IMR-90 (cell line): ENCODE data around the gene ITGAE. TPM values are rescaled to one million over a fixed set of nuclear protein-coding genes. Genes with fewer than 3 reads are reported as not detected.

Experiments used
- ATAC-seq: fragments of 200-7000 bp; cut with Tn5 transposase; 2 replicates; pipeline ENCODE4 v1.9.1; 2020; ENCODE audit warnings: low read depth, mild to moderate bottlenecking, moderate library complexity
- BruUV-seq: library from RNA; stranded (reverse); fragments of 400-500 nt; replicated peaks from 2 replicates; lab custom pipeline; 2021; lab: Mats Ljungman, UMichigan
- CTCF ChIA-PET: fragments of 300-600 bp; formaldehyde crosslinking; extraction: SDS; loops from one replicate; lab custom pipeline; 2021; ENCODE audit warnings: antibody characterized with exemption; lab: Yijun Ruan, JAX
- POLR2A ChIA-PET: fragments of 300-600 bp; sonication (Branson Sonifier 250); formaldehyde crosslinking; loops from one replicate; lab custom pipeline; 2022; ENCODE audit warnings: antibody characterized with exemption; ENCODE audit not compliant: unreplicated experiment; lab: Charles Lee
- DNase-seq: peaks from one replicate; pipeline ENCODE4 v3.0.0; 2013
- H2AFZ ChIP-seq: replicated peaks from 2 replicates; pipeline ENCODE3; 2013; ENCODE audit warnings: low read length, mild to moderate bottlenecking; ENCODE audit not compliant: poor library complexity
- H2AK5ac ChIP-seq: 2 replicates; pipeline ENCODE4 v1.6.1; 2013; ENCODE audit warnings: low read depth, low read length, inconsistent platforms
- H2AK9ac ChIP-seq: replicated peaks from 2 replicates; pipeline ENCODE3; 2013; ENCODE audit warnings: mild to moderate bottlenecking, low read depth, low read length, moderate library complexity; ENCODE audit not compliant: poor library complexity
- H2BK120ac ChIP-seq: 2 replicates; pipeline ENCODE4 v1.6.1; 2013; ENCODE audit warnings: low read depth, low read length, inconsistent platforms
- H2BK15ac ChIP-seq: 3 replicates; pipeline ENCODE4 v1.6.1; 2013; ENCODE audit warnings: low read depth, low read length, inconsistent platforms
- H2BK20ac ChIP-seq: 2 replicates; pipeline ENCODE4 v1.6.1; 2013; ENCODE audit warnings: low read depth, mild to moderate bottlenecking, inconsistent platforms, low read length, moderate library complexity
- H2BK5ac ChIP-seq: 2 replicates; pipeline ENCODE4 v1.6.1; 2013; ENCODE audit warnings: mild to moderate bottlenecking, low read depth, low read length, inconsistent platforms; ENCODE audit not compliant: poor library complexity, severe bottlenecking
- H3K14ac ChIP-seq: replicated peaks from 2 replicates; pipeline ENCODE4 v1.6.1; 2013; ENCODE audit warnings: low read depth, low read length, inconsistent platforms
- H3K18ac ChIP-seq: 2 replicates; pipeline ENCODE4 v1.6.1; 2013; ENCODE audit warnings: low read depth, low read length, control low read depth
- H3K23ac ChIP-seq: 2 replicates; pipeline ENCODE4 v1.6.1; 2013; ENCODE audit warnings: low read depth, low read length, inconsistent platforms
- H3K27ac ChIP-seq: 2 replicates; pipeline ENCODE4 v1.5.1; 2013; ENCODE audit warnings: mild to moderate bottlenecking, control low read depth, low read length; ENCODE audit not compliant: insufficient read depth
- H3K27me3 ChIP-seq: 2 replicates; pipeline ENCODE4 v1.6.1; 2013; ENCODE audit warnings: low read length; ENCODE audit not compliant: control insufficient read depth, insufficient read depth
- H3K36me3 ChIP-seq: 2 replicates; pipeline ENCODE4 v1.6.1; 2013; ENCODE audit warnings: low read length, mixed read lengths; ENCODE audit not compliant: control insufficient read depth, insufficient read depth
- H3K4ac ChIP-seq: 2 replicates; pipeline ENCODE4 v1.6.1; 2013; ENCODE audit warnings: low read depth, low read length, inconsistent platforms
- H3K4me1 ChIP-seq: 2 replicates; pipeline ENCODE4 v1.6.1; 2013; ENCODE audit warnings: low read length, mixed read lengths; ENCODE audit not compliant: control insufficient read depth, insufficient read depth
- H3K4me2 ChIP-seq: 2 replicates; pipeline ENCODE4 v1.6.1; 2013; ENCODE audit warnings: low read depth, mild to moderate bottlenecking, control low read depth, low read length, moderate library complexity
- H3K4me3 ChIP-seq: 2 replicates; pipeline ENCODE4 v1.5.1; 2013; ENCODE audit warnings: low read depth, mild to moderate bottlenecking, control low read depth, low read length, moderate library complexity; ENCODE audit not compliant: insufficient read depth
- H3K56ac ChIP-seq: 2 replicates; pipeline ENCODE4 v1.6.1; 2013; ENCODE audit warnings: low read length, inconsistent platforms; ENCODE audit not compliant: insufficient read depth; ENCODE audit errors: extremely low read depth
- H3K79me1 ChIP-seq, 2 experiments: 2 replicates each; pipeline ENCODE4 v1.6.1; 2013; ENCODE audit warnings: low read length in 2 of 2, inconsistent platforms in 1 of 2, low read depth in 1 of 2
- H3K9ac ChIP-seq: 2 replicates; pipeline ENCODE4 v1.6.1; 2013; ENCODE audit warnings: low read depth, low read length, control low read depth
- H3K9me1 ChIP-seq: 2 replicates; pipeline ENCODE4 v1.6.1; 2013; ENCODE audit warnings: low read length, inconsistent platforms; ENCODE audit not compliant: insufficient read depth
- H3K9me3 ChIP-seq: 2 replicates; pipeline ENCODE4 v1.6.1; 2013; ENCODE audit warnings: low read length; ENCODE audit not compliant: control insufficient read depth, insufficient read depth
- H4K20me1 ChIP-seq: 2 replicates; pipeline ENCODE4 v1.6.1; 2013; ENCODE audit warnings: low read length, inconsistent platforms; ENCODE audit not compliant: insufficient read depth
- H4K5ac ChIP-seq: 2 replicates; pipeline ENCODE4 v1.6.1; 2013; ENCODE audit warnings: mild to moderate bottlenecking, low read depth, low read length, control low read depth
- H4K8ac ChIP-seq, 2 experiments: 2 replicates each; pipeline ENCODE4 v1.6.1; 2013; ENCODE audit warnings: low read depth in 2 of 2, low read length in 2 of 2, control low read depth in 1 of 2, inconsistent platforms in 1 of 2
- H4K91ac ChIP-seq: 2 replicates; pipeline ENCODE4 v1.6.1; 2013; ENCODE audit warnings: low read depth, low read length, inconsistent platforms; ENCODE audit not compliant: insufficient read depth
- MAZ ChIP-seq: IDR thresholded peaks from 2 replicates; pipeline ENCODE4 v1.6.1; 2012; ENCODE audit warnings: low read depth, mild to moderate bottlenecking, low read length, improper control_type of control experiment, moderate library complexity, borderline replicate concordance
- RCOR1 ChIP-seq: IDR thresholded peaks from 2 replicates; pipeline ENCODE4 v1.6.1; 2012; ENCODE audit warnings: mild to moderate bottlenecking, low read length, improper control_type of control experiment; ENCODE audit not compliant: insufficient replicate concordance
- SMC3 ChIP-seq: fragments of 150-350 bp; IDR thresholded peaks from 2 replicates; pipeline ENCODE4 v1.6.1; 2016; ENCODE audit warnings: low read depth, mild to moderate bottlenecking, antibody characterized with exemption, low read length, moderate library complexity
- WGBS, 2 experiments: methylation state at CpG; one replicate each; pipeline versions ENCODE4 v1.1.5 to v1.1.7; 2013; ENCODE audit warnings: missing lambda C conversion rate in 2 of 2; ENCODE audit not compliant: insufficient read length in 1 of 2; ENCODE audit errors: extremely low coverage in 2 of 2; 5-methylcytosine and 5-hydroxymethylcytosine counted together
- dilution Hi-C: fragments of 300-500 bp; cut with HindIII; formaldehyde crosslinking; loops from one replicate; pipeline ENCODE4 v1.14.3; 2018; ENCODE audit warnings: low sequenced_read_pairs; ENCODE audit not compliant: unreplicated experiment
- in situ Hi-C: fragments of 300-500 bp; cut with MboI; formaldehyde crosslinking; loops from 3 replicates; pipeline ENCODE4 v1.14.3; 2019; ENCODE audit warnings: low sequenced_read_pairs, inconsistent platforms, mixed read lengths
- intact Hi-C: fragments of 100-400 bp; cut with micrococcal nuclease; formaldehyde crosslinking; loops from 2 replicates; pipeline ENCODE4 v1.10.0; 2022
- polyA plus RNA-seq, 3 experiments: library from polyadenylated mRNA; depleted of rRNA; stranded (reverse); fragments of >200 nt; gene quantifications; 2 replicates each; pipeline ENCODE4 v1.2.3, GENCODE V29; 2012; ENCODE audit warnings: low replicate concordance in 1 of 3
- total RNA-seq: library from RNA; depleted of rRNA; stranded (reverse); fragments of >200 nt; gene quantifications from 2 replicates; pipeline ENCODE4 v1.2.3, GENCODE V29; 2012

ITGAE gene
- total and polyA plus RNA-seq, 2 of the 4 experiments (the other 2 are of a cell fraction) = 54.1 to 60.8 TPM

DNA sequence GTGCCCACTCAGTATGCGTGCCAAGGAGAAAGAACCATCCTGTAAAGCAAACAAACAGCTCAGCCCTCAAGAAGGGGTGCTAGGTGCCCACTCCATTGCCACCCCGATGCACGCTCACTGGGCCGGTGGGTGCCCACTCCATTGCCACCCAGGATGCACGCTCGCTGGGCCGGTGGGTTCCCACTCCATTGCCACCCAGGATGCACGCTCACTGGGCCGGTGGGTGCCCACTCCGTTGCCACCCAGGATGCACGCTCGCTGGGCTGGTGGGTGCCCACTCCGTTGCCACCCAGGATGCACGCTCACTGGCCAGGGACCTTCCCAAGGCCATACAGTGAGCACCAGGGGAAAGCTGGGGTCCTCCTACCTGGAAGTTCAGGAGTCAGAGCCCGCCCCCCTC is 49.2 kb downstream of the ITGAE start:
- Histone ChIP-seq H3K4me2 (no peak overlapping the region), H3K9me3 (no peaks in the 10 kb centered on the region), H2BK120ac (no peak overlapping the region), H3K18ac (no peak overlapping the region), H2BK15ac (no peak overlapping the region), H3K9me1 (no peaks in the 10 kb centered on the region; the same call in 1 of the 2 replicates), H3K4me3 (no peak overlapping the region), H3K36me3 (no peaks in the 10 kb centered on the region), H4K8ac (no peak overlapping the region), H3K4me1 (no peaks in the 10 kb centered on the region), H3K27ac (no peak overlapping the region), H3K23ac (no peak overlapping the region), H2BK20ac (no peak overlapping the region), H4K91ac (no peak overlapping the region), H3K79me1 (no peaks in the 10 kb centered on the region), H4K5ac (no peak overlapping the region), H4K20me1 (no peaks in the 10 kb centered on the region), H2BK5ac (no peak overlapping the region), H3K27me3 (peaks cover 44% of the 10 kb centered on the region), H2AFZ (no peak overlapping the region), H2AK5ac (no peak overlapping the region), H3K14ac (no peak overlapping the region), H3K4ac (no peak overlapping the region), H3K9ac (no peak overlapping the region), H2AK9ac (no peak overlapping the region), H3K56ac (no peak overlapping the region)
- 60% methylated on average over 2 of the region's 15 CpGs; no CpG with 5 or more reads in 1 of the 2 experiments for WGBS, 2 experiments
- ChIA-PET CTCF (no interaction called here), POLR2A (no interaction called here)
- TF ChIP-seq RCOR1 (no peak), MAZ (no peak), SMC3 (no peak)
- ATAC-seq = no peak
- intact Hi-C loops = no loop called here
- in situ Hi-C loops = no loop called here
- BruUV-seq = no TSS peak
- dilution Hi-C loops = no loop called here
- DNase-seq = no peak
